Measurements from ENCODE around the gene ATP1A1.

Gene ATP1A1

DNA sequence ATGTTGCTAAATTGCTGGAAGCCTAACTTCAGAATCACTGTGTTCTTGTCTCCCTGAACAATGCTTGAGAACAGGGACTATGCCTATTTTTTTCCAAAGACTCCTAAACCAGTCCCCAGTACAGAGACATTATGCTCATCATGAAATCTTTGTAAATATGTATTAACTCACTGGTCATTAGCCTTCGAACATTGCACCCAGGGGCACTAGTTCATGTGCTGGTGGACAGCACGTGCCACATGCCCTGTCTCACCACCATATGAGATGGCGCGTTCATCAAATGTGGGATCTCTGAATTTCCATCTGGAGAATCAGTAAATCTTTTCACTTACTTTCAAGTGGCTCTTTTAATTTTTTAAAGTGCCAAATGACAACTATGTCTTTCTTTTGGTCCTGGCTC lies 11.0 kb upstream of the ATP1A1 start:
- TF ChIP-seq ZNF510 (tag by site-specific recombination; IDR thresholded peaks at IDR 0.05; ENCODE audit: insufficient replicate concordance) (no peak), ZNF341 (tag by site-specific recombination; IDR thresholded peaks at IDR 0.05; ENCODE audit: low read depth) (no peak), ZNF76 (tag by site-specific recombination; IDR thresholded peaks at IDR 0.05; ENCODE audit: borderline replicate concordance, low read depth) (no peak), ZNF610 (tag by site-specific recombination; IDR thresholded peaks at IDR 0.05; ENCODE audit: borderline replicate concordance) (no peak), GLIS1 (tag by site-specific recombination; IDR thresholded peaks at IDR 0.05) (no peak), TRIM28 (IDR thresholded peaks at IDR 0.05; ENCODE audit: borderline replicate concordance, low read length) (no peak), YY2 (tag by site-specific recombination; IDR thresholded peaks at IDR 0.05) (no peak), GLI2 (tag by site-specific recombination; IDR thresholded peaks at IDR 0.05; ENCODE audit: borderline replicate concordance, low read depth) (no peak), ZNF701 (tag by site-specific recombination; IDR thresholded peaks at IDR 0.05) (no peak), ZNF23 (tag by site-specific recombination; IDR thresholded peaks at IDR 0.05; ENCODE audit: borderline replicate concordance) (no peak), ZNF600 (tag by site-specific recombination; IDR thresholded peaks at IDR 0.05) (no peak), ZNF624 (tag by site-specific recombination; IDR thresholded peaks at IDR 0.05) (no peak), ZNF785 (tag by site-specific recombination; IDR thresholded peaks at IDR 0.05) (no peak)
- TF ChIP-seq, protein P1, sequence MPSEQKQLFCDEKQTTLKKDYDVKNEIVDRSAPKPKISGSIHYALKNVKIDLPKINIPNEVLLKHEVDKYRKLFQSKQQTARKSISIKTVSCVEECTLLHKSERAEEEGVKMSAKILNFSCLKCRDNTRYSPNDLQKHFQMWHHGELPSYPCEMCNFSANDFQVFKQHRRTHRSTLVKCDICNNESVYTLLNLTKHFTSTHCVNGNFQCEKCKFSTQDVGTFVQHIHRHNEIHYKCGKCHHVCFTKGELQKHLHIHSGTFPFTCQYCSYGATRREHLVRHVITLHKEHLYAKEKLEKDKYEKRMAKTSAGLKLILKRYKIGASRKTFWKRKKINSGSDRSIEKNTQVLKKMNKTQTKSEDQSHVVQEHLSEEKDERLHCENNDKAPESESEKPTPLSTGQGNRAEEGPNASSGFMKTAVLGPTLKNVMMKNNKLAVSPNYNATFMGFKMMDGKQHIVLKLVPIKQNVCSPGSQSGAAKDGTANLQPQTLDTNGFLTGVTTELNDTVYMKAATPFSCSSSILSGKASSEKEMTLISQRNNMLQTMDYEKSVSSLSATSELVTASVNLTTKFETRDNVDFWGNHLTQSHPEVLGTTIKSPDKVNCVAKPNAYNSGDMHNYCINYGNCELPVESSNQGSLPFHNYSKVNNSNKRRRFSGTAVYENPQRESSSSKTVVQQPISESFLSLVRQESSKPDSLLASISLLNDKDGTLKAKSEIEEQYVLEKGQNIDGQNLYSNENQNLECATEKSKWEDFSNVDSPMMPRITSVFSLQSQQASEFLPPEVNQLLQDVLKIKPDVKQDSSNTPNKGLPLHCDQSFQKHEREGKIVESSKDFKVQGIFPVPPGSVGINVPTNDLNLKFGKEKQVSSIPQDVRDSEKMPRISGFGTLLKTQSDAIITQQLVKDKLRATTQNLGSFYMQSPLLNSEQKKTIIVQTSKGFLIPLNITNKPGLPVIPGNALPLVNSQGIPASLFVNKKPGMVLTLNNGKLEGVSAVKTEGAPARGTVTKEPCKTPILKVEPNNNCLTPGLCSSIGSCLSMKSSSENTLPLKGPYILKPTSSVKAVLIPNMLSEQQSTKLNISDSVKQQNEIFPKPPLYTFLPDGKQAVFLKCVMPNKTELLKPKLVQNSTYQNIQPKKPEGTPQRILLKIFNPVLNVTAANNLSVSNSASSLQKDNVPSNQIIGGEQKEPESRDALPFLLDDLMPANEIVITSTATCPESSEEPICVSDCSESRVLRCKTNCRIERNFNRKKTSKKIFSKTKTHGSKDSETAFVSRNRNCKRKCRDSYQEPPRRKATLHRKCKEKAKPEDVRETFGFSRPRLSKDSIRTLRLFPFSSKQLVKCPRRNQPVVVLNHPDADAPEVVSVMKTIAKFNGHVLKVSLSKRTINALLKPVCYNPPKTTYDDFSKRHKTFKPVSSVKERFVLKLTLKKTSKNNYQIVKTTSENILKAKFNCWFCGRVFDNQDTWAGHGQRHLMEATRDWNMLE (tag by site-specific recombination; conservative IDR thresholded peaks at IDR 0.05; ENCODE audit: low read depth), result no peak
- TF ChIP-seq, protein P2, sequence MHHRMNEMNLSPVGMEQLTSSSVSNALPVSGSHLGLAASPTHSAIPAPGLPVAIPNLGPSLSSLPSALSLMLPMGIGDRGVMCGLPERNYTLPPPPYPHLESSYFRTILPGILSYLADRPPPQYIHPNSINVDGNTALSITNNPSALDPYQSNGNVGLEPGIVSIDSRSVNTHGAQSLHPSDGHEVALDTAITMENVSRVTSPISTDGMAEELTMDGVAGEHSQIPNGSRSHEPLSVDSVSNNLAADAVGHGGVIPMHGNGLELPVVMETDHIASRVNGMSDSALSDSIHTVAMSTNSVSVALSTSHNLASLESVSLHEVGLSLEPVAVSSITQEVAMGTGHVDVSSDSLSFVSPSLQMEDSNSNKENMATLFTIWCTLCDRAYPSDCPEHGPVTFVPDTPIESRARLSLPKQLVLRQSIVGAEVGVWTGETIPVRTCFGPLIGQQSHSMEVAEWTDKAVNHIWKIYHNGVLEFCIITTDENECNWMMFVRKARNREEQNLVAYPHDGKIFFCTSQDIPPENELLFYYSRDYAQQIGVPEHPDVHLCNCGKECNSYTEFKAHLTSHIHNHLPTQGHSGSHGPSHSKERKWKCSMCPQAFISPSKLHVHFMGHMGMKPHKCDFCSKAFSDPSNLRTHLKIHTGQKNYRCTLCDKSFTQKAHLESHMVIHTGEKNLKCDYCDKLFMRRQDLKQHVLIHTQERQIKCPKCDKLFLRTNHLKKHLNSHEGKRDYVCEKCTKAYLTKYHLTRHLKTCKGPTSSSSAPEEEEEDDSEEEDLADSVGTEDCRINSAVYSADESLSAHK (tag by site-specific recombination; IDR thresholded peaks at IDR 0.05), result no peak
- TF ChIP-seq, protein P3, sequence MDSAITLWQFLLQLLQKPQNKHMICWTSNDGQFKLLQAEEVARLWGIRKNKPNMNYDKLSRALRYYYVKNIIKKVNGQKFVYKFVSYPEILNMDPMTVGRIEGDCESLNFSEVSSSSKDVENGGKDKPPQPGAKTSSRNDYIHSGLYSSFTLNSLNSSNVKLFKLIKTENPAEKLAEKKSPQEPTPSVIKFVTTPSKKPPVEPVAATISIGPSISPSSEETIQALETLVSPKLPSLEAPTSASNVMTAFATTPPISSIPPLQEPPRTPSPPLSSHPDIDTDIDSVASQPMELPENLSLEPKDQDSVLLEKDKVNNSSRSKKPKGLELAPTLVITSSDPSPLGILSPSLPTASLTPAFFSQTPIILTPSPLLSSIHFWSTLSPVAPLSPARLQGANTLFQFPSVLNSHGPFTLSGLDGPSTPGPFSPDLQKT (IDR thresholded peaks at IDR 0.05; ENCODE audit: borderline replicate concordance, low read depth, low read length), result no peak
- TF ChIP-seq, protein P4, sequence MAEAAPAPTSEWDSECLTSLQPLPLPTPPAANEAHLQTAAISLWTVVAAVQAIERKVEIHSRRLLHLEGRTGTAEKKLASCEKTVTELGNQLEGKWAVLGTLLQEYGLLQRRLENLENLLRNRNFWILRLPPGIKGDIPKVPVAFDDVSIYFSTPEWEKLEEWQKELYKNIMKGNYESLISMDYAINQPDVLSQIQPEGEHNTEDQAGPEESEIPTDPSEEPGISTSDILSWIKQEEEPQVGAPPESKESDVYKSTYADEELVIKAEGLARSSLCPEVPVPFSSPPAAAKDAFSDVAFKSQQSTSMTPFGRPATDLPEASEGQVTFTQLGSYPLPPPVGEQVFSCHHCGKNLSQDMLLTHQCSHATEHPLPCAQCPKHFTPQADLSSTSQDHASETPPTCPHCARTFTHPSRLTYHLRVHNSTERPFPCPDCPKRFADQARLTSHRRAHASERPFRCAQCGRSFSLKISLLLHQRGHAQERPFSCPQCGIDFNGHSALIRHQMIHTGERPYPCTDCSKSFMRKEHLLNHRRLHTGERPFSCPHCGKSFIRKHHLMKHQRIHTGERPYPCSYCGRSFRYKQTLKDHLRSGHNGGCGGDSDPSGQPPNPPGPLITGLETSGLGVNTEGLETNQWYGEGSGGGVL (tag by site-specific recombination; IDR thresholded peaks at IDR 0.05), result no peak
- TF ChIP-seq, protein P5, sequence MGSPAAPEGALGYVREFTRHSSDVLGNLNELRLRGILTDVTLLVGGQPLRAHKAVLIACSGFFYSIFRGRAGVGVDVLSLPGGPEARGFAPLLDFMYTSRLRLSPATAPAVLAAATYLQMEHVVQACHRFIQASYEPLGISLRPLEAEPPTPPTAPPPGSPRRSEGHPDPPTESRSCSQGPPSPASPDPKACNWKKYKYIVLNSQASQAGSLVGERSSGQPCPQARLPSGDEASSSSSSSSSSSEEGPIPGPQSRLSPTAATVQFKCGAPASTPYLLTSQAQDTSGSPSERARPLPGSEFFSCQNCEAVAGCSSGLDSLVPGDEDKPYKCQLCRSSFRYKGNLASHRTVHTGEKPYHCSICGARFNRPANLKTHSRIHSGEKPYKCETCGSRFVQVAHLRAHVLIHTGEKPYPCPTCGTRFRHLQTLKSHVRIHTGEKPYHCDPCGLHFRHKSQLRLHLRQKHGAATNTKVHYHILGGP (tag by site-specific recombination; IDR thresholded peaks at IDR 0.05), result no peak
- no peaks in the 10 kb centered on the region for H3K36me3 ChIP-seq (ENCODE audit: control insufficient read depth in 2 of 2, insufficient read depth in 1 of 2, low read length in 2 of 2)
- CTCF ChIA-PET, result no interaction called here
- no peak overlapping the region for H3K4me3 ChIP-seq (ENCODE audit: low read depth, low read length)
- H3K27ac ChIP-seq (ENCODE audit: extremely low read depth, low read depth, low read length), result no peak overlapping the region
- no peaks in the 10 kb centered on the region for H3K4me1 ChIP-seq (ENCODE audit: control insufficient read depth, insufficient read depth, low read length)
- no peaks in the 10 kb centered on the region for H3K9me3 ChIP-seq (ENCODE audit: control insufficient read depth, insufficient read depth, low read depth, low read length)
- POLR2A ChIA-PET, result no interaction called here
